Right hindlimb (tissue), 1 donor: ENCODE measurements around the gene ARID1B.
"Not testable (repeated sequence)": the region's sequence is repeated elsewhere in the genome, so short reads cannot be mapped to it uniquely, and the experiment has no call there.

Experiments
- DNase-seq: peaks from one replicate; pipeline ENCODE4 v3.0.0-alpha.2; 2018

ARID1B gene

GRCh38 chr6:157033428-157034140, 256.4 kb downstream of the ARID1B start:
- DNase-seq = no peak

GRCh38 chr6:157034436-157035230, 257.5 kb downstream of the ARID1B start:
- no peak for DNase-seq

GRCh38 chr6:157035546-157035945, 258.4 kb downstream of the ARID1B start:
- no peak for DNase-seq

GRCh38 chr6:157036245-157036711, 259.1 kb downstream of the ARID1B start:
- DNase-seq = no peak

GRCh38 chr6:157037165-157037564, 260.0 kb downstream of the ARID1B start:
- DNase-seq = no peak

DNA sequence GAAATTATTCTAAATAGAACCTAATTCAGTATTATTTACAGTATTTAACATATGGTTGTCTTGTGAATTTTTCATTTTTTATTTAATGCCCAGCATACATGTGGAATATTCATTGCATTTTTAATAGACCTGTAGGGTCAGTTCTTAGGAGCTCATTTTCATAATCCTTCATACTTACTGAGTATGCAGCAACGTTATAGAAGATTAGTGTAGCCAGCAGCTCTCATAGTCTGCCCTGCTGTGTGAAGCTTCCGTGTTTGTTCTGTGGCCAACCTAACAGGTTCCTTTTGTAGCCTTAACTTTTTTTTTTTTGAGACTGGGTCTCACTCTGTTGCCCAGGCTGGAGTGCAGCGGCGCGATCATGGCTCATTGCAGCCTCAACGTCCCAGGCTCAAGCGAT, 261.4 kb downstream of the ARID1B start:
- no peak for DNase-seq

DNA sequence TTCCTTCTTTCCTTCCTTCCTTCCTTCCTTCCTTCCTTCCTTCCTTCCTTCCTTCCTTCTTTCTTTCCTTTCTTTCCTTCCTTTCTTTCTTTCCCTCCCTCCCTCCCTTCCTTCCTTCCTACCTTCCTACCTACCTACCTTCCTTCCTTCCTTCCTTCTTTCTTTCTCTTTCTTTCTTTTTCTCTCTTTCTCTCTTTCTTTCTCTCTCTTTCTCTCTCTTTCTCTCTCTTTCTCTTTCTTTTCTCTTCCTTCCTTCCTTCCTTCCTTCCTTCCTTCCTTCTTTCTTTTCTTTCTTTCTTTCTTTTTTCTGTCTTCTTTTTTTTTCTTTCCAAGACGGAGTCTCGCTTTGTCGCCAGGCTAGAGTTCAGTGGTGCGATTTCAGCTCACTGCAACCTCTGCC, 262.5 kb downstream of the ARID1B start:
- not testable (repeated sequence) for DNase-seq

- no peak for DNase-seq
Observed at GRCh38 chr6:157040191-157040590, 263.0 kb downstream of the ARID1B start.

DNA sequence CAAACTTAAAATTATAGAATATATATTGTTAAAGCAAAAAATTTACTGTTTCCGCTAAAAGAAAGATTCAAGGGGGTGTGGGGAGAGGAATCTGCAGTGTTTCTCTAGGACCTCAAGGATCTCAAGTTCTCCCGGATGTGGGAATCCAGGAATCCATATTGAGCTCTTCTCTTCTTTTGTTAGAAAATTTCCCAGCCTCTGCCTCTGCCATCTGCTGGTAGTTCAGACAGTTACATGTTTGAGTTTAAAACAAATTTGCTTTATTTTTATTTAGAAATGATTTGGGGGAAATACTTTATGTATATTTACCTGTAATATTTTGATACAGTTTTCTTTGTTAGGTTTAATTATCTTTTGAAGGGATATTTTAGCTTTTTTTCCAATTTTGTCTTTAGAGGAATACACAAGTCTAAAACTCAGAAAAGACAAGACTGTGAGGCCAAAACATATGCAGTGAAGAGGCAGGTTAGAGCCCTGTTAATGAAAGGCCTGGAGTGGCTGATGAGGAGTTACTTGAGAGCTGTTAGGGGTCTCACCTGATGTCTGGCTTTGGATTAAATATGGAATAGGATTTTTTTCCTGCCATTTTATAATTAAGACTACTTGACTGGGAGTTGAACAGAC, 268.8 kb downstream of the ARID1B start:
- no peak for DNase-seq

- DNase-seq = no peak
Observed at GRCh38 chr6:157046776-157047175, 269.6 kb downstream of the ARID1B start.

DNA sequence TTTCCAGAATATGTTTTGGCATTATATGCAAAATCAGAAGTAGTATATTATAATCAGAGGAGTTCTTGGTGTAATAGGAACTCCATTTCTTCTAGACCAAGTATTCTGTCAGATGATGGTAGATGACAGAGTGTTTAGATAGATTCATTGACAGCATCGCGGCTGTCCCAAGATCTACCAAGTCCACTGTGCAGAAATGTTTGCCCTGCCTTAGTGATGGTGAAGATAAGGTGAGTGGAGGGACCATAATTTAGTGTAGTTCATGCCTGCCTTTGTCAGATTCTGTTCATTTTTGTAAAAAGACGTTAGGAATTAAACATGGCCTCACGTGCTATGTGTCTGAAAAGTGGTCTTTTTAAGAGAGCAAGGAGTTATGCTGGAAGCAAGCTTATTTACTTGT, 270.1 kb downstream of the ARID1B start:
- no peak for DNase-seq

DNA sequence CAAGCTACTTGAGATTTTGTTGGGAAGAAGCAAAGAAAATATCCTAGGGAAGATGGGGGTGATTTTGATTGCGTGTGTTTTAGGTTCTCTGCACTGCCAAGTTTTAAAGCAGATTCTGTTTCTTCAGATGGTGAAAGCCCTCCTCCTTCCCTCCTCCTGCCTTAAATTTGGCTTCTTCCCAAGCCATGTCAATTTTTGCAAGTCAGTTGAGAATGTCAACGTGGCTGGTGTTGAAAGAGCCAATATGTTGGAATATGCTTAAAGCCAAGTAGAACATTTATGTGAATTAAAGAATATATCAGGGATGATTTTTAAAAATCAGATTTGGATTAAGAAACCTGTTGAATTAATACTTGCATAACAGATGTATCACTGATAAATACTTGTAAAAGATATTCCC, 270.8 kb downstream of the ARID1B start:
- DNase-seq = no peak

GRCh38 chr6:157049133-157049532, 272.0 kb downstream of the ARID1B start:
- no peak for DNase-seq

- DNase-seq = no peak
Observed at GRCh38 chr6:157050537-157051265, 273.5 kb downstream of the ARID1B start.

DNA sequence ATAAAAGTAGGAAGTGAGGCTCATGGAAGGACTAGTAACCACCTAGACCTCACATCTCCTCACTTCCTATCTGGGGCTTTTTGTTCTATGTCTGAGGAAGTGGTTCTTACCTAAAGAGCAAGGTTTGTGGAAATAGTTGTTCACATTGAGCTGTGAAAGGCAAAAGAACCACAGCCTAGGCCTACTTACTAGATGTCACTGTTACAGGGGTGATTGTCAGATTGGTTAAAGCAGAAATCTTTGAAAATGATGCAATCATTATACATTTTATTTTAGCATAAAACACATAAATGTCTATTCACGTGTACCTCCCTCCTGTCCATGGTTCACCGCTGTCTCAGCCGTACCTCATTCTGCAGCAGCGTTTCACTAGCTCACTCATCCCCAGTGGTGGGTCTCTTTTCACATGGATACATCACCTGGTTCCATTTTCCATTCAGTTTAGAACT, 277.4 kb downstream of the ARID1B start:
- DNase-seq = no peak

- no peak for DNase-seq
Observed at GRCh38 chr6:157055863-157056262, 278.7 kb downstream of the ARID1B start.

GRCh38 chr6:157056275-157056674, 279.1 kb downstream of the ARID1B start:
- no peak for DNase-seq

DNA sequence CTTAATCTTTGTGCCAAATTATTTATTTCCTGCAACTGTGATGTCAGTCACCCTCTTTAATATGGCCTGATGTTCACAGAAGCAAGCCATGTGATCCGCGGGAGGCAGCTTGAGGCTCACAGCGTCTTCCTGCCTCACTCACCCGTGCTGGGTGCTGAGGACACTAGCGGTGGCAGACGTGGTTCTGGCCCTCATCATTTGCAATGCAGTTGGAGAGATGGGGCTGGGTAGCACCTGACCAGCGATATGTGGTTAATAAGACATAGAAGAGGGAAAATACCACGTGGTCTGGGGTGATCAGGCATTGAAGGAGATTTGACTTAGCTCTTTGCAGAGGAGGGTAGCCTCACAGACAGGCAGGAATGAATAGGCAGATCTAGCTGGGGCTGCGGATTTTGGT, 281.4 kb downstream of the ARID1B start:
- no peak for DNase-seq

DNA sequence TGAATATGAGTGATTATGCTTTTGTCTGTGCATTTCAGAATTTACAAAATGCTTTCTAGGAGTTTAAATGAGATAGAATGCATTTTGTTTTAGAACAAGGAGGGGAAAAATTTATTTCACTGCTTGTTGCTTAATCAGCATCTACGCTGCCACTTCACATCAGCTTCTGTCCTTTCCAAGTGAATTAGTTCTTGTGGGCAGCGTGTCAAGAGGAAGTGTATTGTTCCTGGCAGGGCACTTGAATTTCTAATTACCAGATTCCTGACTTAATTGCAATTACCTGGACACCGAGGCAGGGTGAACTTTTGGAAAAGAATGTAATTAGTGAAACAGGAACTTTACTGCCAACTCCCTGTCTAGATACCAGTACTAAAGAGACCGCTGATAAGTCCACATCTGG, 282.6 kb downstream of the ARID1B start:
- no peak for DNase-seq

- DNase-seq = no peak
Observed at GRCh38 chr6:157060440-157060952, 283.3 kb downstream of the ARID1B start.

- DNase-seq = no peak
Observed at GRCh38 chr6:157061770-157062594, 284.8 kb downstream of the ARID1B start.
